HG02970 (cell line): ENCODE data around the gene JAGN1.
"Not testable (repeated sequence)": the region's sequence is repeated elsewhere in the genome, so short reads cannot be mapped to it uniquely, and the experiment has no call there.

Experiments
- ATAC-seq: cut with Tn5 transposase; IDR thresholded peaks from one replicate; pipeline ENCODE4 v1.9.1; 2021; ENCODE audit warnings: mild to moderate bottlenecking, moderate library complexity, moderate number of reproducible peaks; ENCODE audit not compliant: unreplicated experiment, low FRiP score

The JAGN1 gene

GRCh38 chr3:9890249-9891071 is at the start of gene JAGN1:
Gene JAGN1 (plus strand): TSS chr3:9890610. CDS start chr3:9890723, 113 bp downstream.
- peak; percentile 78 for ATAC-seq

- ATAC-seq, result no peak
Measured at GRCh38 chr3:9841015-9841414, 49.4 kb upstream of the JAGN1 start.

- peak; percentile 93 for ATAC-seq
Measured at GRCh38 chr3:9843715-9844438, 46.5 kb upstream of the JAGN1 start, which contains the start of gene RPUSD3. Gene RPUSD3 (minus strand): TSS chr3:9844008. CDS start chr3:9843990, 18 bp downstream.

GRCh38 chr3:9846231-9846630 is 44.2 kb upstream of the JAGN1 start:
- no peak for ATAC-seq

GRCh38 chr3:9846931-9847488 is 43.4 kb upstream of the JAGN1 start:
- no peak for ATAC-seq

GRCh38 chr3:9847870-9848269 is 42.5 kb upstream of the JAGN1 start:
- not testable (repeated sequence) for ATAC-seq

GRCh38 chr3:9848860-9849259 is 41.5 kb upstream of the JAGN1 start:
- not testable (repeated sequence) for ATAC-seq

GRCh38 chr3:9851383-9851782 is 39.0 kb upstream of the JAGN1 start:
- ATAC-seq, result not testable (repeated sequence)

- ATAC-seq, result not testable (repeated sequence)
Measured at GRCh38 chr3:9851926-9852325, 38.5 kb upstream of the JAGN1 start.

- no peak for ATAC-seq
Measured at GRCh38 chr3:9852528-9852927, 37.9 kb upstream of the JAGN1 start.

GRCh38 chr3:9854291-9854940 is 36.0 kb upstream of the JAGN1 start:
- ATAC-seq, result not testable (repeated sequence)

- no peak for ATAC-seq
Measured at GRCh38 chr3:9855594-9855993, 34.8 kb upstream of the JAGN1 start.

GRCh38 chr3:9859530-9860025 is 30.8 kb upstream of the JAGN1 start:
- no peak for ATAC-seq

- ATAC-seq, result no peak
Measured at GRCh38 chr3:9861201-9861600, 29.2 kb upstream of the JAGN1 start.

GRCh38 chr3:9861626-9862130 is 28.7 kb upstream of the JAGN1 start:
- no peak for ATAC-seq

- ATAC-seq, result no peak
Measured at GRCh38 chr3:9862391-9863057, 27.9 kb upstream of the JAGN1 start.

- ATAC-seq, result no peak
Measured at GRCh38 chr3:9863058-9863772, 27.2 kb upstream of the JAGN1 start.

- no peak for ATAC-seq
Measured at GRCh38 chr3:9864200-9864927, 26.0 kb upstream of the JAGN1 start.
